ENCODE data around the gene CGREF1.

DNA sequence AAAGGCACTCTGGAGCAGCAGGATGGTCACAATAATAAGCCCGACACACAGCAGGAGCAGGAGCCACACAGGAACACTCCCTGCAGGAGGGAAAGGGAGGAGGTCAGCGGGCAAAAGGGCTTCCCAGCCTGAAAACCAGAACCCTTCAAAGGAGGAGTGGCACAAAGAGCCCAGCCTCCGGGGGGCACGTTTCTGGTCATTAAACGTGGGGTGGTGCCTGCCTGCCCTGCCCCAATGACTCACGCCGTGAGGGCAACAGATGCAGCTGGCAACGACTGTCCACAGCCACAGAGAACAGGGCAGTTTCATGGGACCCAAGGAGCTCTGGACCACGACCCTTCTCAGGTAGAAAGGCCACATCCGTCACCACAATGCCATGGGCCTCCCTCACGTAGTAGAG, 12.5 kb upstream of the CGREF1 start:
- TF ChIP-seq, protein P1, sequence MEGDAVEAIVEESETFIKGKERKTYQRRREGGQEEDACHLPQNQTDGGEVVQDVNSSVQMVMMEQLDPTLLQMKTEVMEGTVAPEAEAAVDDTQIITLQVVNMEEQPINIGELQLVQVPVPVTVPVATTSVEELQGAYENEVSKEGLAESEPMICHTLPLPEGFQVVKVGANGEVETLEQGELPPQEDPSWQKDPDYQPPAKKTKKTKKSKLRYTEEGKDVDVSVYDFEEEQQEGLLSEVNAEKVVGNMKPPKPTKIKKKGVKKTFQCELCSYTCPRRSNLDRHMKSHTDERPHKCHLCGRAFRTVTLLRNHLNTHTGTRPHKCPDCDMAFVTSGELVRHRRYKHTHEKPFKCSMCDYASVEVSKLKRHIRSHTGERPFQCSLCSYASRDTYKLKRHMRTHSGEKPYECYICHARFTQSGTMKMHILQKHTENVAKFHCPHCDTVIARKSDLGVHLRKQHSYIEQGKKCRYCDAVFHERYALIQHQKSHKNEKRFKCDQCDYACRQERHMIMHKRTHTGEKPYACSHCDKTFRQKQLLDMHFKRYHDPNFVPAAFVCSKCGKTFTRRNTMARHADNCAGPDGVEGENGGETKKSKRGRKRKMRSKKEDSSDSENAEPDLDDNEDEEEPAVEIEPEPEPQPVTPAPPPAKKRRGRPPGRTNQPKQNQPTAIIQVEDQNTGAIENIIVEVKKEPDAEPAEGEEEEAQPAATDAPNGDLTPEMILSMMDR (IDR thresholded peaks at IDR 0.05; ENCODE audit: borderline replicate concordance, extremely low read depth, low read length, poor library complexity, severe bottlenecking) = no peak
- TF ChIP-seq EZH2 (IDR thresholded peaks at IDR 0.05; ENCODE audit: borderline replicate concordance, low read depth, low read length, severe bottlenecking) = no peak

Measured in DND-41 (cell line).